Progenitor cell of endocrine pancreas (in vitro differentiated cells): Measurements from ENCODE around the gene OMP. TPM values are rescaled to one million over a fixed set of nuclear protein-coding genes. Genes with fewer than 3 reads are reported as not detected.

Experiments
- DNase-seq: peaks from one replicate; pipeline ENCODE4 v3.0.0; 2021; ENCODE audit warnings: low spot score; ENCODE audit not compliant: unreplicated experiment
- H3K27ac Mint-ChIP-seq: 2 replicates; pipeline ENCODE4 v1.8.0; 2021; ENCODE audit warnings: mild to moderate bottlenecking, moderate library complexity, mixed read lengths
- H3K27me3 Mint-ChIP-seq: 2 replicates; pipeline ENCODE4 v1.8.0; 2021; ENCODE audit warnings: mixed read lengths
- H3K36me3 Mint-ChIP-seq: 2 replicates; pipeline ENCODE4 v1.8.0; 2022; ENCODE audit warnings: mixed read lengths; ENCODE audit not compliant: insufficient read depth
- H3K4me1 Mint-ChIP-seq: 2 replicates; pipeline ENCODE4 v1.8.0; 2021; ENCODE audit warnings: low read depth, mixed read lengths
- H3K4me3 Mint-ChIP-seq: 2 replicates; pipeline ENCODE4 v1.8.0; 2021; ENCODE audit warnings: low read depth, mild to moderate bottlenecking, moderate library complexity, mixed read lengths
- H3K9me3 Mint-ChIP-seq: 2 replicates; pipeline ENCODE4 v1.8.0; 2021; ENCODE audit warnings: low read depth, mixed read lengths
- total RNA-seq: library from RNA; stranded (reverse); gene quantifications from 2 replicates; pipeline ENCODE4 v1.2.1, GENCODE V29; 2021
- TF ChIP-seq, protein P1 (sequence below): fragments of 200-600 bp; sonication (generic); IDR thresholded peaks from one replicate; pipeline ENCODE4 v1.5.0; 2021; ENCODE audit warnings: antibody characterized with exemption, mild to moderate bottlenecking; ENCODE audit not compliant: unreplicated experiment

Gene OMP
- total RNA-seq, 1 donor from 2014 or later: not detected

DNA sequence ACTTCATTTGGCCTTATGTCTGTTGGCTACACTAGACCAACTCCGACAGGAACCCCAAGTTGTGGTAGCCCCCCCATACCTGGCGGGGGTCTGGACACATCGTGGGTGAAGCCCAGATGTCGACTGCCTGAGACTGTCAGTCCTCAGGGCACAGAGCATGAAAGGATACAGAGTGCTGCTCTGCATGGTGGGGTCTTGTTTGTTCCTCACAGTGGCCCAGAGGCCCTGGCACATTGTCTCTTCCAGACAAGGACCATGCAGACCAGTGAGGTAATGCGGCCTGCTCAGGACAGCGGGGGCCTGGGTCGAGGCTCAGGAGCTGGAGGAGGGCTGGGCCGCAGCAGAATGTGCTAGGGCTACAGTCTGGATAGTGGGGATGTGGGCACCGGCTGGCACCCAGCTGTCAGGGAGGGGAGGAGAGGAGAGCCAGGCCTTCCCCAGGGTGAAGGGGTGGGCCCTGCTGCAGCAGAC lies 21.2 kb upstream of the OMP start:
- peaks cover 3% of the 10 kb centered on the region for H3K36me3 Mint-ChIP-seq
- peaks cover 2% of the 10 kb centered on the region for H3K4me1 Mint-ChIP-seq
- no peak overlapping the region for H3K4me3 Mint-ChIP-seq
- peaks cover 15% of the 10 kb centered on the region for H3K9me3 Mint-ChIP-seq
- H3K27me3 Mint-ChIP-seq: no peaks in the 10 kb centered on the region
- no peak overlapping the region for H3K27ac Mint-ChIP-seq
- DNase-seq: no peak
- TF ChIP-seq, protein P1, sequence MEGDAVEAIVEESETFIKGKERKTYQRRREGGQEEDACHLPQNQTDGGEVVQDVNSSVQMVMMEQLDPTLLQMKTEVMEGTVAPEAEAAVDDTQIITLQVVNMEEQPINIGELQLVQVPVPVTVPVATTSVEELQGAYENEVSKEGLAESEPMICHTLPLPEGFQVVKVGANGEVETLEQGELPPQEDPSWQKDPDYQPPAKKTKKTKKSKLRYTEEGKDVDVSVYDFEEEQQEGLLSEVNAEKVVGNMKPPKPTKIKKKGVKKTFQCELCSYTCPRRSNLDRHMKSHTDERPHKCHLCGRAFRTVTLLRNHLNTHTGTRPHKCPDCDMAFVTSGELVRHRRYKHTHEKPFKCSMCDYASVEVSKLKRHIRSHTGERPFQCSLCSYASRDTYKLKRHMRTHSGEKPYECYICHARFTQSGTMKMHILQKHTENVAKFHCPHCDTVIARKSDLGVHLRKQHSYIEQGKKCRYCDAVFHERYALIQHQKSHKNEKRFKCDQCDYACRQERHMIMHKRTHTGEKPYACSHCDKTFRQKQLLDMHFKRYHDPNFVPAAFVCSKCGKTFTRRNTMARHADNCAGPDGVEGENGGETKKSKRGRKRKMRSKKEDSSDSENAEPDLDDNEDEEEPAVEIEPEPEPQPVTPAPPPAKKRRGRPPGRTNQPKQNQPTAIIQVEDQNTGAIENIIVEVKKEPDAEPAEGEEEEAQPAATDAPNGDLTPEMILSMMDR: no peak

DNA sequence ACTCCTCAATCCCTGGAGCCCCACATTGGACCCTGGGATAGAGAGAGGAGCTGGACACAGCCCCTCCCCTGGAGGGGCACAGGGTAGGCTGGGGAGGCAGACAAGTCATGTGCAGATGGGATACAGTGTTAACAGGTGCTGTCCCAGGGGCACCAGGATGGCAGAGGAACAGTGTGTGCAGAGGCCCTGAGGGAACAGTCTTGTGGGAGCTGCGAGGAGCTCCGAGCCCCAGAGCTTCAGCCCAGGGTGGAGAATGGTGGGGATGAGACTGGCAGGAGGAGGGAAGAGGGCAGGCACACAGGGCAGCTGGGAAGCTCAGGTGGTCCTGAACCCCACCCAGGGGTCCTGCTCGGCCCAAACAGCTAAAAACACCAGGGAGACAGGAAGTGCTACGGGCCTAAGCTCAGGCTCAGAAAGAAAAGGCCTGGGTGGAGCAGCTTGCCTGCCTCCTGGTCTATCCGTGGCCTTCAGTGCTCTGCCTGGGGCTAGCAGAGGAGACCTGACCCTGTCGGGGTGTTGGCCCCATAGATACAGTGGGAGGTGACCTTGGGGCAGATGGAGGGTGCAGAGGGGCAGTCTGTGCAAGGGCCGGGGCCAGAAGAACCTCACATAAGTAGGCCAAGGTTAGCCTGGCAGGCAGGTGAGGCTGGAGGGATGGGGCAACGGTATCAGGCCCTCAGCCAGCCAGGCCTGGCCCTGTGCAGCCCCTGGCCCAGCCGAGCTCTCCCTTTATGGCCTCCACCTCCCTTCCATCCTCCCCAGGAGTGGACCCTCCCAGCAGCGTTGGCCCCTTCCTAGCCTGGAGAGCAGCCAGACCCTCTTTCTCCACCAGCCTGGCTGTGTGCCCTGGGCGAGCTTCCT lies 20.4 kb upstream of the OMP start:
- H3K9me3 Mint-ChIP-seq: peaks cover 15% of the 10 kb centered on the region
- peaks cover 3% of the 10 kb centered on the region for H3K36me3 Mint-ChIP-seq
- no peak for DNase-seq
- H3K4me1 Mint-ChIP-seq: no peaks in the 10 kb centered on the region
- no peak overlapping the region for H3K4me3 Mint-ChIP-seq
- no peak overlapping the region for H3K27ac Mint-ChIP-seq
- TF ChIP-seq, protein P1: no peak
- no peaks in the 10 kb centered on the region for H3K27me3 Mint-ChIP-seq

DNA sequence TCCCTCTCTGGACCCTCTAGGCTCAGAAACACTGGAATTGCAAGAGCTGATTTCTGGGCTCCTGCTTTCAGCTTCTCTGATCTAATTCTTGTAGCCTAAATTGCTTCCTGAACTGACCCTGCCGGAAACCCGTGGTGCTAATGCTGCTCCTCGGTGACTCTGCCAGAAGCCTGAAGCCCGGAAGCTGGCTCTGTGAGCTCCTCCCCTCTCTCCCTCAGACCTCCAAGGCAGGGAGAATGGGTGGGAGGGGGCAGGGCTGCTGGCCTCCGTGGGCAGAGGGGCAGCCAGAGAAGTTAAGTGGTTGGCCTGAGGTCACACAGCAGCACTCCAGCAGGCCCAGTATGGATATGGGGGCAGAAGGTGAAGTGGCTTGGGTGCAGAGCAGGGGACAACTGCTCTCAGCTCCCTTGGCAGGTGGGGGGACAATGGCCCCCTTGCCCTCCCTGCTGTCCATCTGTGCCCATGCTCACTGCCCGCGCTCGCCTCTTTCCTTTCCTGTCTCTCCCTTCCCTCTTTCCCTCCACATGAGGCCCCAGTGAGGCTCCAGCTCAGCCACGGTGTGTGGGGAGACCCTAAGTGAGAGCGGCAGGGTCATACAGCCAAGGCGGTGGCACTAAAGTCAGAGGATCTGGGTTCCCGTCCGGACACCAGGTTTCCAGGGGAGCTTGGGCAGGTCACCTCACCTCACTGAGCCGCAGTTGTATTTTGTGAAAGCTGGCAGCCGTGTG lies 19.6 kb upstream of the OMP start:
- Mint-ChIP-seq H3K27ac (no peak overlapping the region), H3K27me3 (no peaks in the 10 kb centered on the region), H3K36me3 (peaks cover 2% of the 10 kb centered on the region), H3K9me3 (peaks cover 13% of the 10 kb centered on the region), H3K4me1 (peaks cover 2% of the 10 kb centered on the region), H3K4me3 (no peak overlapping the region)
- DNase-seq: no peak
- TF ChIP-seq, protein P1: no peak

DNA sequence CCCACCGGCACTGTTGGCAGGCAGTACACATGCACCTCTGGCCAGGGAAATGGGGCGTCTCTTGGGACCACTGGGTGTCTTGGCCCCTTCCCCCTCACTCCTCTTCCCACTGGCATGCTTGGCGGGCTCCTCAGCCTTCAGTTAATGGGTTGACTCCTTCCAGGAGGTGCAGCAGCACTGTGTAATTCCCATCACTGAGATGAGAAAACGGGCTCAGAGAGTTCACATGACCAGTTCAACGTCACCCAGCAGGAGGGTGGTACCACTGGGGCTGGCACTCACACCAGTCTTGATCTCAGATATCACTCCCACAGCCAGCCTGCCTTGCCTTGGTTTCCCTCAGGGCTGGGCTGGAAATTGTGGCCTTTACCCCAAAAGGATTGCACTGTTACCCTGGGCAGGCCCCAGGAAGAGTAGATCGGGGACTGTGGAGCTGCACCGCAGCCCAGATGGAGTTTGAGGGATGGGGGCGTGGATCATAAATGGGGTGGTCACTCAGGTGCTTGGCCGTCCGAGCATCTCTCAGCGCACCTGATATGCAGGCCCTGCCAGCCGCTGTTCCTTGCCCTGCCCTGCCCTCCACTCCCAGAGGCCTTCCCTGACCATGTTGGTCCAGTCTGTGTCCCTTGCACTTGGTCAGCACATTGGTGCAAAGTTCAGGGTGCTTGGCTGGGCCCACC lies 18.9 kb upstream of the OMP start:
- no peak for DNase-seq
- no peaks in the 10 kb centered on the region for H3K36me3 Mint-ChIP-seq
- no peaks in the 10 kb centered on the region for H3K27me3 Mint-ChIP-seq
- H3K9me3 Mint-ChIP-seq: peaks cover 6% of the 10 kb centered on the region
- peaks cover 5% of the 10 kb centered on the region for H3K4me1 Mint-ChIP-seq
- H3K4me3 Mint-ChIP-seq: no peak overlapping the region
- TF ChIP-seq, protein P1: no peak
- no peak overlapping the region for H3K27ac Mint-ChIP-seq
